Epithelial cell of esophagus (primary cell): ENCODE results near the gene HCST.
A peak's percentile ranks its signal among the peaks of the same experiment; 100 is the strongest.

ENCODE experiments used
- DNase-seq: peaks from one replicate; pipeline ENCODE4 v3.0.0; 2010; ENCODE audit warnings: low read depth
- H3K4me3 ChIP-seq: 2 replicates; pipeline ENCODE4 v1.5.1; 2011; ENCODE audit warnings: mild to moderate bottlenecking, low read length, control low read depth
- CTCF ChIP-seq: IDR thresholded peaks from 2 replicates; pipeline ENCODE4 v1.5.1; 2011; ENCODE audit warnings: low read depth, mild to moderate bottlenecking, low read length, control low read depth, inconsistent platforms; ENCODE audit not compliant: insufficient read depth; ENCODE audit errors: missing control alignments

The HCST gene

GRCh38 chr19:35897706-35898451 is 4.5 kb upstream of the HCST start:
- no peak for TF ChIP-seq CTCF
- peak overlapping the region; percentile 78 for H3K4me3 ChIP-seq
- no peak for DNase-seq

GRCh38 chr19:35898499-35898809 is 3.9 kb upstream of the HCST start:
- no peak for DNase-seq
- H3K4me3 ChIP-seq = peak overlapping the region; percentile 78
- TF ChIP-seq CTCF = no peak

- TF ChIP-seq CTCF = no peak
- DNase-seq = peak; percentile 90
- peak overlapping the region; percentile 78 for H3K4me3 ChIP-seq
These were observed 2.6 kb upstream of the HCST start for GRCh38 chr19:35899547-35900214.

GRCh38 chr19:35901055-35901644 is 1.2 kb upstream of the HCST start:
- H3K4me3 ChIP-seq = no peak overlapping the region
- TF ChIP-seq CTCF = no peak
- peak; percentile 8 for DNase-seq

- no peak for DNase-seq
- no peak for TF ChIP-seq CTCF
- H3K4me3 ChIP-seq = no peak overlapping the region
These were observed 644 bp downstream of the HCST start for GRCh38 chr19:35902870-35903475.

GRCh38 chr19:35903550-35904179 is 1.3 kb downstream of the HCST start:
- no peak for TF ChIP-seq CTCF
- H3K4me3 ChIP-seq = peak overlapping the region; percentile 15
- peak; percentile 48 for DNase-seq
